Measurements from ENCODE around the gene GPC5. TPM values are rescaled to one million over a fixed set of nuclear protein-coding genes. Genes with fewer than 3 reads are reported as not detected.

The GPC5 gene
- total and polyA plus RNA-seq, 2 of the 8 experiments (the other 6 are each of a cell fraction or from before 2014, with no cell fraction given) = 0.20 to 0.39 TPM

DNA sequence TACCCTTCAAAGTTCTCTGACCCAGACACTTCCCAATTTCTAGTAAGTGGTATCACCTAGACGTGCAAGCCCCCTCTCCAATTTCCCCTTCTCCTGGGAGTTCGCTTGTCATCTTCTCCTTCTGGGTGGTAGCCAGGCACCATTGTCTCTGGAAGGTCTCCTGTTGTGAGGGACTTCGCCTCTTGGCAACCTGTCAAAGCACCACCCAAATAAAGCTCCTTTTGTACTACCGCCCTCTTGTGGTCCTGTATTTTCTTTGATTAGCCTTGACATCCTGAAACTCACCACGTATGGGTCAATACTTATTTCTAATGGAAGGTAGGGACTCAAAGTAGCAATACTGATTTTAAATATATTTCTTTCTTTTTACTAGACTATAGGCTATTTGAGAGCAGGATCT, 8.2 kb downstream of the GPC5 start:
- no peak overlapping the region for H4K5ac ChIP-seq (ENCODE audit: insufficient read length, low read depth, low read length)
- 20% methylated on average over 5 of the region's 5 CpGs; no CpG with 5 or more reads in 1 of the 2 experiments for WGBS, 2 experiments (ENCODE audit: extremely low coverage in 1 of 2, insufficient coverage in 1 of 2, insufficient read length in 1 of 2, insufficient replicate concordance in 2 of 2, low coverage in 1 of 2, low lambda C conversion rate in 2 of 2, missing lambda C conversion rate in 1 of 2)
- no peaks in the 10 kb centered on the region for H3K23me2 ChIP-seq (ENCODE audit: low read depth, low read length)
- no peak overlapping the region for H3K14ac ChIP-seq (ENCODE audit: insufficient read length)
- ChIA-PET POLR2A (ENCODE audit: partially characterized antibody) (interaction anchor here (0.7 to 1.6 kb wide), 2 partner anchors 47 to 48 kb away, joined by 3 to 4 read pairs; no protein-coding TSS in a partner anchor), CTCF (ENCODE audit: partially characterized antibody) (interaction anchor here (0.9 to 4.0 kb wide), 16 partner anchors 11 to 332 kb away, joined by 3 to 27 read pairs (median 3); no protein-coding TSS in a partner anchor)
- no peak overlapping the region for H3K4me3 ChIP-seq (ENCODE audit: extremely low read depth in 1 of 4, insufficient read depth in 2 of 4, low read depth in 3 of 4, low read length in 4 of 4)
- no peak overlapping the region for H2BK12ac ChIP-seq (ENCODE audit: low read depth, low read length)
- H3K36me3 ChIP-seq (ENCODE audit: control insufficient read depth in 2 of 4, insufficient read depth in 4 of 4, low read length in 3 of 4) = no peaks in the 10 kb centered on the region
- no peak overlapping the region for H2BK20ac ChIP-seq (ENCODE audit: low read length)
- H3K79me2 ChIP-seq (ENCODE audit: control insufficient read depth in 1 of 2, insufficient read depth in 2 of 2, low read length in 2 of 2) = no peaks in the 10 kb centered on the region
- DNase-seq (ENCODE audit: low read depth in 1 of 2, low spot score in 2 of 2) = peak; percentile 31 to 63
- no peak overlapping the region for H2AK5ac ChIP-seq (ENCODE audit: low read depth, low read length)
- H3K4me2 ChIP-seq (ENCODE audit: insufficient read depth in 1 of 2, low read depth in 2 of 2, low read length in 2 of 2) = no peak overlapping the region
- H3K23ac ChIP-seq (ENCODE audit: insufficient read length) = no peak overlapping the region
- H2BK120ac ChIP-seq (replicated peaks; ENCODE audit: low read depth, low read length) = no peak overlapping the region
- H3K4ac ChIP-seq (replicated peaks; ENCODE audit: insufficient read length, low read depth, low read length) = no peak overlapping the region
- no peak overlapping the region for H2BK15ac ChIP-seq (ENCODE audit: low read length)
- no peaks in the 10 kb centered on the region for H3K4me1 ChIP-seq (replicated peaks in 1 of 4; ENCODE audit: control insufficient read depth in 3 of 4, insufficient read depth in 4 of 4, low read length in 3 of 4)
- H3K9ac ChIP-seq (replicated peaks in 1 of 4; ENCODE audit: extremely low read depth in 1 of 4, low read depth in 3 of 4, low read length in 3 of 4) = no peak overlapping the region
- no peaks in the 10 kb centered on the region for H4K20me1 ChIP-seq (replicated peaks in 1 of 2; ENCODE audit: control insufficient read depth in 1 of 2, insufficient read depth in 2 of 2, low read length in 2 of 2)
- no peak overlapping the region for H2BK5ac ChIP-seq (ENCODE audit: low read depth, low read length)
- H3K18ac ChIP-seq (ENCODE audit: extremely low read depth, low read length) = no peak overlapping the region
- no peak overlapping the region for H3K56ac ChIP-seq (replicated peaks; ENCODE audit: insufficient read length, low read depth, low read length)
- H4K91ac ChIP-seq (replicated peaks; ENCODE audit: insufficient read length, low read length) = no peak overlapping the region
- H3K9me3 ChIP-seq (ENCODE audit: insufficient read depth in 2 of 2, low read depth in 1 of 2, low read length in 1 of 2) = 0 out of 4 replicates have a peak, but pooled peaks cover 0 to 5% of the 10 kb centered on the region in 2 experiments
- H2AFZ ChIP-seq (ENCODE audit: low read length) = no peak overlapping the region
- no peak overlapping the region for H3K27ac ChIP-seq (ENCODE audit: low read depth, low read length)
- no peaks in the 10 kb centered on the region for H3K27me3 ChIP-seq (replicated peaks in 1 of 4; ENCODE audit: control insufficient read depth in 3 of 4, extremely low read depth in 1 of 4, insufficient read depth in 3 of 4, low read length in 3 of 4)
- peak; percentile 90 for FAIRE-seq
- H4K8ac ChIP-seq (ENCODE audit: extremely low read depth, insufficient read depth, low read length) = no peak overlapping the region
- no peaks in the 10 kb centered on the region for H3K79me1 ChIP-seq (ENCODE audit: low read depth, low read length)
- TF ChIP-seq POLR2AphosphoS5 (IDR thresholded peaks at IDR 0.05; ENCODE audit: low read depth, low read length) (no peak), TBP (IDR thresholded peaks at IDR 0.05; ENCODE audit: low read depth, low read length) (no peak), SP2 (IDR thresholded peaks at IDR 0.05; ENCODE audit: low read length) (no peak), NANOG (IDR thresholded peaks at IDR 0.05; ENCODE audit: insufficient read depth, low read depth, low read length, poor library complexity, severe bottlenecking) (peak; percentile 3), YY1 (IDR thresholded peaks at IDR 0.05; ENCODE audit: low read depth, low read length) (0 out of 2 replicates have a peak, but pooled peaks have one; percentile 31), JUN (IDR thresholded peaks at IDR 0.05; ENCODE audit: low read depth, low read length) (no peak), KDM4A (IDR thresholded peaks at IDR 0.05; ENCODE audit: low read depth, low read length, severe bottlenecking) (no peak), GTF2F1 (IDR thresholded peaks at IDR 0.05; ENCODE audit: borderline replicate concordance, low read depth, low read length) (no peak), EZH2 (IDR thresholded peaks at IDR 0.05; ENCODE audit: low read depth, low read length, severe bottlenecking) (no peak), KDM5A (IDR thresholded peaks at IDR 0.05; ENCODE audit: low read length) (no peak), TCF12 (IDR thresholded peaks at IDR 0.05; ENCODE audit: low read depth, low read length) (no peak)
- TF ChIP-seq, protein P1, sequence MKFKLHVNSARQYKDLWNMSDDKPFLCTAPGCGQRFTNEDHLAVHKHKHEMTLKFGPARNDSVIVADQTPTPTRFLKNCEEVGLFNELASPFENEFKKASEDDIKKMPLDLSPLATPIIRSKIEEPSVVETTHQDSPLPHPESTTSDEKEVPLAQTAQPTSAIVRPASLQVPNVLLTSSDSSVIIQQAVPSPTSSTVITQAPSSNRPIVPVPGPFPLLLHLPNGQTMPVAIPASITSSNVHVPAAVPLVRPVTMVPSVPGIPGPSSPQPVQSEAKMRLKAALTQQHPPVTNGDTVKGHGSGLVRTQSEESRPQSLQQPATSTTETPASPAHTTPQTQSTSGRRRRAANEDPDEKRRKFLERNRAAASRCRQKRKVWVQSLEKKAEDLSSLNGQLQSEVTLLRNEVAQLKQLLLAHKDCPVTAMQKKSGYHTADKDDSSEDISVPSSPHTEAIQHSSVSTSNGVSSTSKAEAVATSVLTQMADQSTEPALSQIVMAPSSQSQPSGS (IDR thresholded peaks at IDR 0.05; ENCODE audit: low read length) = no peak

Data from H1 (cell line).